ENCODE measurements around the gene NBL1.

NBL1 gene

DNA sequence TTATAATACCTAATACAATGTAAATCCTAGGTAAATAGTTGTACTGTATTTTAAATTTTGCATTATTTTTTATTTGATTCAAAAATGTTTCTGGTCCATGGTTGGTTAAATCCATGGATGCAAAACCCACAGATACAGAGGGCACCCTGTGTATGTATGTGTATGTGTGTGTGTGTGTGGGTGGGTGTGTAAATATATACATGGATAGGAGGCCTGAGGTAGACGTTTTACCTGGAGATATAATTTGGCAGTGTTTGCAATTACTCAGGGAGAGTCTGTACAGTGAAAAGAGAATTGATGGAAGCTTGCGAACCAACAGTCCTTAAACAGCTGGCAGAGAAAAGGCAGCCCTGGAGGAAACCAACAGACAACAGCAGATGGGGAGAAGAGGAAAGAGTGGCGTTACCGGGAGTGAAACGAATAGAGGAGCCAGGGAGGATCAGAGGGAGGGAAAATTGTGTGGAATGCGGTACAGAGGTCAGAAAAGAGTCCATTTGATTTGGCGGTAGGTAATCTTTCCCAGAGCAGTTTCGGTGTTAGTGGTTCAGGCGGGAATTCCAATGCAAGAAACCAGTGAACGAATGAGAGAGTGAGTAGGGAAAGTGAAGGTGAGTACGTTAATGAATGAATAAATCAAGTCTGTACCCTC lies 47.9 kb upstream of the NBL1 start:
- Histone ChIP-seq H3K9me3 (ENCODE audit: control insufficient read depth, insufficient read depth, low read depth, low read length) (no peaks in the 10 kb centered on the region), H3K4me1 (ENCODE audit: control insufficient read depth, insufficient read depth, low read length) (no peaks in the 10 kb centered on the region)
- POLR2A ChIA-PET, result interaction anchor here (0.6 to 1.5 kb wide), 4 partner anchors 9 to 87 kb away, joined by 3 to 11 read pairs (median 4); no protein-coding TSS in a partner anchor
- TF ChIP-seq, protein P1, sequence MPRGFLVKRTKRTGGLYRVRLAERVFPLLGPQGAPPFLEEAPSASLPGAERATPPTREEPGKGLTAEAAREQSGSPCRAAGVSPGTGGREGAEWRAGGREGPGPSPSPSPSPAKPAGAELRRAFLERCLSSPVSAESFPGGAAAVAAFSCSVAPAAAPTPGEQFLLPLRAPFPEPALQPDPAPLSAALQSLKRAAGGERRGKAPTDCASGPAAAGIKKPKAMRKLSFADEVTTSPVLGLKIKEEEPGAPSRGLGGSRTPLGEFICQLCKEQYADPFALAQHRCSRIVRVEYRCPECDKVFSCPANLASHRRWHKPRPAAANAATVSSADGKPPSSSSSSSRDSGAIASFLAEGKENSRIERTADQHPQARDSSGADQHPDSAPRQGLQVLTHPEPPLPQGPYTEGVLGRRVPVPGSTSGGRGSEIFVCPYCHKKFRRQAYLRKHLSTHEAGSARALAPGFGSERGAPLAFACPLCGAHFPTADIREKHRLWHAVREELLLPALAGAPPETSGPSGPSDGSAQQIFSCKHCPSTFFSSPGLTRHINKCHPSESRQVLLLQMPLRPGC (tag by site-specific recombination; IDR thresholded peaks at IDR 0.05), result peak; percentile 94
- TF ChIP-seq ZNF335 (tag by site-specific recombination; conservative IDR thresholded peaks at IDR 0.05) (peak; percentile 98), SETDB1 (IDR thresholded peaks at IDR 0.05; ENCODE audit: insufficient read length, low read length) (no peak), FEZF1 (tag by site-specific recombination; IDR thresholded peaks at IDR 0.05) (peak; percentile 93), ZNF366 (tag by site-specific recombination; conservative IDR thresholded peaks at IDR 0.05) (peak; percentile 89), ZNF2 (tag by site-specific recombination; IDR thresholded peaks at IDR 0.05) (peak; percentile 61; the same call in 1 of the 2 replicates), PRDM1 (tag by site-specific recombination; IDR thresholded peaks at IDR 0.05) (peak; percentile 99), ZFHX2 (tag by site-specific recombination; conservative IDR thresholded peaks at IDR 0.05) (peak; percentile 52; the same call in 1 of the 2 replicates), KLF10 (tag by site-specific recombination; IDR thresholded peaks at IDR 0.05) (no peak), REST (tag by site-specific recombination; IDR thresholded peaks at IDR 0.05) (no peak), KLF9 (tag by site-specific recombination; IDR thresholded peaks at IDR 0.05; ENCODE audit: low read depth) (peak; percentile 9; the same call in 1 of the 2 replicates), ZNF600 (tag by site-specific recombination; IDR thresholded peaks at IDR 0.05) (peak; percentile 31; the same call in 1 of the 2 replicates), BCL11A (tag by site-specific recombination; IDR thresholded peaks at IDR 0.05; ENCODE audit: low read depth) (peak; percentile 46; the same call in 1 of the 2 replicates), KLF1 (tag by site-specific recombination; IDR thresholded peaks at IDR 0.05) (0 out of 2 replicates have a peak, but pooled peaks have one; percentile 8), ZNF24 (tag by site-specific recombination; IDR thresholded peaks at IDR 0.05) (peak; percentile 77; the same call in 1 of the 2 replicates), ZFP37 (tag by site-specific recombination; IDR thresholded peaks at IDR 0.05) (0 out of 2 replicates have a peak, but pooled peaks have one; percentile 53), ZNF341 (tag by site-specific recombination; IDR thresholded peaks at IDR 0.05; ENCODE audit: low read depth) (peak; percentile 46; the same call in 1 of the 2 replicates), ZNF391 (tag by site-specific recombination; IDR thresholded peaks at IDR 0.05; ENCODE audit: borderline replicate concordance, low read depth) (no peak), ZNF654 (tag by site-specific recombination; IDR thresholded peaks at IDR 0.05; ENCODE audit: low read depth) (no peak)
- TF ChIP-seq, protein P2, sequence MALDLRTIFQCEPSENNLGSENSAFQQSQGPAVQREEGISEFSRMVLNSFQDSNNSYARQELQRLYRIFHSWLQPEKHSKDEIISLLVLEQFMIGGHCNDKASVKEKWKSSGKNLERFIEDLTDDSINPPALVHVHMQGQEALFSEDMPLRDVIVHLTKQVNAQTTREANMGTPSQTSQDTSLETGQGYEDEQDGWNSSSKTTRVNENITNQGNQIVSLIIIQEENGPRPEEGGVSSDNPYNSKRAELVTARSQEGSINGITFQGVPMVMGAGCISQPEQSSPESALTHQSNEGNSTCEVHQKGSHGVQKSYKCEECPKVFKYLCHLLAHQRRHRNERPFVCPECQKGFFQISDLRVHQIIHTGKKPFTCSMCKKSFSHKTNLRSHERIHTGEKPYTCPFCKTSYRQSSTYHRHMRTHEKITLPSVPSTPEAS (tag by site-specific recombination; IDR thresholded peaks at IDR 0.05), result peak; percentile 53
- TF ChIP-seq, protein P3, sequence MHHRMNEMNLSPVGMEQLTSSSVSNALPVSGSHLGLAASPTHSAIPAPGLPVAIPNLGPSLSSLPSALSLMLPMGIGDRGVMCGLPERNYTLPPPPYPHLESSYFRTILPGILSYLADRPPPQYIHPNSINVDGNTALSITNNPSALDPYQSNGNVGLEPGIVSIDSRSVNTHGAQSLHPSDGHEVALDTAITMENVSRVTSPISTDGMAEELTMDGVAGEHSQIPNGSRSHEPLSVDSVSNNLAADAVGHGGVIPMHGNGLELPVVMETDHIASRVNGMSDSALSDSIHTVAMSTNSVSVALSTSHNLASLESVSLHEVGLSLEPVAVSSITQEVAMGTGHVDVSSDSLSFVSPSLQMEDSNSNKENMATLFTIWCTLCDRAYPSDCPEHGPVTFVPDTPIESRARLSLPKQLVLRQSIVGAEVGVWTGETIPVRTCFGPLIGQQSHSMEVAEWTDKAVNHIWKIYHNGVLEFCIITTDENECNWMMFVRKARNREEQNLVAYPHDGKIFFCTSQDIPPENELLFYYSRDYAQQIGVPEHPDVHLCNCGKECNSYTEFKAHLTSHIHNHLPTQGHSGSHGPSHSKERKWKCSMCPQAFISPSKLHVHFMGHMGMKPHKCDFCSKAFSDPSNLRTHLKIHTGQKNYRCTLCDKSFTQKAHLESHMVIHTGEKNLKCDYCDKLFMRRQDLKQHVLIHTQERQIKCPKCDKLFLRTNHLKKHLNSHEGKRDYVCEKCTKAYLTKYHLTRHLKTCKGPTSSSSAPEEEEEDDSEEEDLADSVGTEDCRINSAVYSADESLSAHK (tag by site-specific recombination; IDR thresholded peaks at IDR 0.05), result peak; percentile 32; the same call in 1 of the 2 replicates
- TF ChIP-seq, protein P4, sequence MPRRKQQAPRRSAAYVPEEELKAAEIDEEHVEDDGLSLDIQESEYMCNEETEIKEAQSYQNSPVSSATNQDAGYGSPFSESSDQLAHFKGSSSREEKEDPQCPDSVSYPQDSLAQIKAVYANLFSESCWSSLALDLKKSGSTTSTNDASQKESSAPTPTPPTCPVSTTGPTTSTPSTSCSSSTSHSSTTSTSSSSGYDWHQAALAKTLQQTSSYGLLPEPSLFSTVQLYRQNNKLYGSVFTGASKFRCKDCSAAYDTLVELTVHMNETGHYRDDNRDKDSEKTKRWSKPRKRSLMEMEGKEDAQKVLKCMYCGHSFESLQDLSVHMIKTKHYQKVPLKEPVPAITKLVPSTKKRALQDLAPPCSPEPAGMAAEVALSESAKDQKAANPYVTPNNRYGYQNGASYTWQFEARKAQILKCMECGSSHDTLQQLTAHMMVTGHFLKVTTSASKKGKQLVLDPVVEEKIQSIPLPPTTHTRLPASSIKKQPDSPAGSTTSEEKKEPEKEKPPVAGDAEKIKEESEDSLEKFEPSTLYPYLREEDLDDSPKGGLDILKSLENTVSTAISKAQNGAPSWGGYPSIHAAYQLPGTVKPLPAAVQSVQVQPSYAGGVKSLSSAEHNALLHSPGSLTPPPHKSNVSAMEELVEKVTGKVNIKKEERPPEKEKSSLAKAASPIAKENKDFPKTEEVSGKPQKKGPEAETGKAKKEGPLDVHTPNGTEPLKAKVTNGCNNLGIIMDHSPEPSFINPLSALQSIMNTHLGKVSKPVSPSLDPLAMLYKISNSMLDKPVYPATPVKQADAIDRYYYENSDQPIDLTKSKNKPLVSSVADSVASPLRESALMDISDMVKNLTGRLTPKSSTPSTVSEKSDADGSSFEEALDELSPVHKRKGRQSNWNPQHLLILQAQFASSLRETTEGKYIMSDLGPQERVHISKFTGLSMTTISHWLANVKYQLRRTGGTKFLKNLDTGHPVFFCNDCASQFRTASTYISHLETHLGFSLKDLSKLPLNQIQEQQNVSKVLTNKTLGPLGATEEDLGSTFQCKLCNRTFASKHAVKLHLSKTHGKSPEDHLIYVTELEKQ (tag by site-specific recombination; IDR thresholded peaks at IDR 0.05; ENCODE audit: borderline replicate concordance), result peak; percentile 31; the same call in 1 of the 2 replicates

More for the DNA sequence above, 47.9 kb upstream of the NBL1 start:
- Histone ChIP-seq H3K27ac (ENCODE audit: extremely low read depth, low read depth, low read length) (peak overlapping the region; percentile 55), H3K36me3 (ENCODE audit: control insufficient read depth in 2 of 2, insufficient read depth in 1 of 2, low read length in 2 of 2) (peaks cover 0 to 23% of the 10 kb centered on the region in 2 experiments; a peak in 2 of 3 replicates), H3K4me3 (ENCODE audit: low read depth, low read length) (peak overlapping the region; percentile 91)
- CTCF ChIA-PET, result interaction anchor here (0.6 to 1.3 kb wide), 3 partner anchors 12 to 214 kb away, joined by 3 to 5 read pairs (median 3); no protein-coding TSS in a partner anchor

Data from HEK293 (cell line).